ENCODE data around the gene PSG1.

PSG1 gene

DNA sequence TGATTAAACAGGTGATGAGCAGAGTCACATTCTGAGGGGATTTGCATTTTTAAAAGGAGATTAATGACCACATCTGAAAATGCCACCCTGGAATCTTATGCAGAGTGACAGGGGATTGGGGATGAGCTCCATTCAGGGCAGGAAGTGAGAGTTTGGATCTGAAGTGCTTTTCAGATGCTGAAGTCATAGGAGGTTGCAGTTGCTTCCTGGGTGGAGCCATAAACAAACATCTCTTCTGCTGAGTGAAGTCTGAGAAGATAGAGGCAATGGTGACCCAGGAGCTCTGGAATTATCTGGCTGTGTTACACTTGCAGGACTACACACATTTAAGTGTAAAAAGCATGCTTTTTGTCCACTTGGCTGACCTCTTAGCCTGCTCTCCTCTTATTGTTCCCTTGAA, 62.6 kb downstream of the PSG1 start:
- DNase-seq: no peak
